H9 (cell line): ENCODE results near the gene IMPA2. TPM values are rescaled to one million over a fixed set of nuclear protein-coding genes. Genes with fewer than 3 reads are reported as not detected.
"Not testable (repeated sequence)": the region's sequence is repeated elsewhere in the genome, so short reads cannot be mapped to it uniquely, and the experiment has no call there.

Experiments used
- DNase-seq: peaks from one replicate; pipeline ENCODE4 v3.0.0-alpha.2; 2017
- H2AFZ ChIP-seq: one replicate; pipeline ENCODE4 v1.6.1; 2013; ENCODE audit warnings: mild to moderate bottlenecking, low read length, control low read depth, moderate library complexity
- H2AK5ac ChIP-seq: 2 replicates; pipeline ENCODE4 v1.6.1; 2013; ENCODE audit warnings: low read length, control low read depth, mixed read lengths; ENCODE audit not compliant: insufficient read length
- H2BK120ac ChIP-seq: one replicate; pipeline ENCODE4 v1.6.1; 2013; ENCODE audit warnings: low read depth, mild to moderate bottlenecking, low read length, control low read depth, inconsistent platforms; ENCODE audit not compliant: poor library complexity, severe bottlenecking
- H2BK12ac ChIP-seq: 2 replicates; pipeline ENCODE4 v1.6.1; 2013; ENCODE audit warnings: low read length, control low read depth, mixed read lengths, low read depth; ENCODE audit not compliant: insufficient read length
- H2BK15ac ChIP-seq: 2 replicates; pipeline ENCODE4 v1.6.1; 2013; ENCODE audit warnings: low read depth, low read length, control low read depth
- H2BK20ac ChIP-seq: one replicate; pipeline ENCODE4 v1.6.1; 2013; ENCODE audit warnings: low read depth, mild to moderate bottlenecking, low read length, control low read depth, inconsistent platforms; ENCODE audit not compliant: poor library complexity, severe bottlenecking
- H2BK5ac ChIP-seq: 2 replicates; pipeline ENCODE4 v1.6.1; 2013; ENCODE audit warnings: low read length, control low read depth, mixed read lengths; ENCODE audit not compliant: insufficient read length
- H3K14ac ChIP-seq: 2 replicates; pipeline ENCODE4 v1.6.1; 2013; ENCODE audit warnings: low read length, control low read depth; ENCODE audit not compliant: insufficient read depth
- H3K18ac ChIP-seq: 2 replicates; pipeline ENCODE4 v1.6.1; 2013; ENCODE audit warnings: low read depth, mild to moderate bottlenecking, mixed read lengths, low read length, control low read depth; ENCODE audit not compliant: insufficient read length
- H3K23ac ChIP-seq: 2 replicates; pipeline ENCODE4 v1.6.1; 2013; ENCODE audit warnings: low read length, control low read depth, mixed read lengths, low read depth; ENCODE audit not compliant: insufficient read length
- H3K23me2 ChIP-seq: 2 replicates; pipeline ENCODE4 v1.6.1; 2013; ENCODE audit warnings: low read depth, mild to moderate bottlenecking, mixed read lengths, low read length, control low read depth; ENCODE audit not compliant: insufficient read length, poor library complexity, severe bottlenecking
- H3K27ac ChIP-seq: 2 replicates; pipeline ENCODE4 v1.5.1; 2013; ENCODE audit warnings: low read length, control low read depth, mixed read lengths, low read depth; ENCODE audit not compliant: insufficient read length
- H3K27me3 ChIP-seq: 2 replicates; pipeline ENCODE4 v1.6.1; 2013; ENCODE audit warnings: low read length, control low read depth, inconsistent platforms; ENCODE audit not compliant: insufficient read depth
- H3K4ac ChIP-seq: 2 replicates; pipeline ENCODE4 v1.6.1; 2013; ENCODE audit warnings: low read depth, mild to moderate bottlenecking, control low read depth, inconsistent platforms, low read length, moderate library complexity
- H3K4me1 ChIP-seq: 2 replicates; pipeline ENCODE4 v1.6.1; 2013; ENCODE audit warnings: low read length, control low read depth, inconsistent platforms; ENCODE audit not compliant: insufficient read depth
- H3K4me2 ChIP-seq: 2 replicates; pipeline ENCODE4 v1.6.1; 2013; ENCODE audit warnings: low read length, control low read depth, mixed read lengths; ENCODE audit not compliant: insufficient read length, insufficient read depth
- H3K56ac ChIP-seq: 2 replicates; pipeline ENCODE4 v1.6.1; 2013; ENCODE audit warnings: low read depth, mild to moderate bottlenecking, mixed read lengths, low read length, control low read depth; ENCODE audit not compliant: insufficient read length
- H3K79me1 ChIP-seq: 2 replicates; pipeline ENCODE4 v1.6.1; 2013; ENCODE audit warnings: low read depth, mild to moderate bottlenecking, moderate library complexity, low read length, control low read depth, inconsistent platforms; ENCODE audit not compliant: insufficient read depth, poor library complexity, severe bottlenecking
- H3K79me2 ChIP-seq: 2 replicates; pipeline ENCODE4 v1.6.1; 2013; ENCODE audit warnings: low read length, control low read depth, inconsistent platforms; ENCODE audit not compliant: insufficient read depth
- H3K9ac ChIP-seq: 2 replicates; pipeline ENCODE4 v1.6.1; 2013; ENCODE audit warnings: low read length, control low read depth, mixed read lengths; ENCODE audit not compliant: insufficient read length; ENCODE audit errors: extremely low read depth
- H3K9me3 ChIP-seq: one replicate; pipeline ENCODE4 v1.6.1; 2013; ENCODE audit warnings: low read depth, low read length, inconsistent platforms; ENCODE audit not compliant: control insufficient read depth
- H3T11ph ChIP-seq: one replicate; pipeline ENCODE4 v1.6.1; 2013; ENCODE audit warnings: mild to moderate bottlenecking, low read length, control low read depth, inconsistent platforms
- H4K20me1 ChIP-seq: one replicate; pipeline ENCODE4 v1.6.1; 2013; ENCODE audit not compliant: control insufficient read depth, insufficient read length, insufficient read depth
- H4K5ac ChIP-seq: 2 replicates; pipeline ENCODE4 v1.6.1; 2013; ENCODE audit warnings: low read depth, mild to moderate bottlenecking, mixed read lengths, low read length, control low read depth; ENCODE audit not compliant: insufficient read length
- H4K8ac ChIP-seq: replicated peaks from 2 replicates; pipeline ENCODE4 v1.6.1; 2013; ENCODE audit warnings: low read length, control low read depth, mixed read lengths, low read depth; ENCODE audit not compliant: insufficient read length
- H4K91ac ChIP-seq: 2 replicates; pipeline ENCODE4 v1.6.1; 2013; ENCODE audit warnings: low read depth, mild to moderate bottlenecking, moderate library complexity, mixed read lengths, low read length, control low read depth; ENCODE audit not compliant: insufficient read length
- H3K27ac Mint-ChIP-seq, 3 experiments: 2 replicates in 2 of 3; 3 replicates in 1 of 3; pipeline ENCODE4 v1.8.0; 2020 to 2021; ENCODE audit warnings: mixed read lengths in 3 of 3, mild to moderate bottlenecking in 1 of 3, moderate library complexity in 1 of 3
- H3K27me3 Mint-ChIP-seq: 2 replicates; pipeline ENCODE4 v1.8.0; 2021; ENCODE audit warnings: low read depth, mild to moderate bottlenecking, moderate library complexity, mixed read lengths
- H3K36me3 Mint-ChIP-seq, 3 experiments: 2 replicates in 2 of 3; 3 replicates in 1 of 3; pipeline ENCODE4 v1.8.0; 2020 to 2021; ENCODE audit warnings: low read depth in 3 of 3, mixed read lengths in 3 of 3; ENCODE audit not compliant: insufficient read depth in 1 of 3
- H3K4me1 Mint-ChIP-seq, 2 experiments: 2 replicates each; pipeline ENCODE4 v1.8.0; 2020; ENCODE audit warnings: mixed read lengths in 2 of 2
- H3K4me3 Mint-ChIP-seq, 2 experiments: 2 replicates in 1 of 2; 3 replicates in 1 of 2; pipeline ENCODE4 v1.8.0; 2020 to 2021; ENCODE audit warnings: mild to moderate bottlenecking in 2 of 2, mixed read lengths in 2 of 2, moderate library complexity in 1 of 2
- H3K9me3 Mint-ChIP-seq, 2 experiments: 2 replicates in 1 of 2; 3 replicates in 1 of 2; pipeline ENCODE4 v1.8.0; 2020; ENCODE audit warnings: mild to moderate bottlenecking in 2 of 2, mixed read lengths in 2 of 2, moderate library complexity in 1 of 2
- CTCF ChIP-seq: fragments of 200-600 bp; sonication (generic); conservative IDR thresholded peaks from 3 replicates; pipeline ENCODE4 v1.8.0; 2021; ENCODE audit warnings: antibody characterized with exemption, mild to moderate bottlenecking
- WGBS: extraction: QIAGEN DNeasy Blood & Tissue Kit; methylation state at CpG from one replicate; pipeline ENCODE4 v1.1.7; 2013; ENCODE audit warnings: missing lambda C conversion rate, low lambda C conversion rate, mixed read lengths; ENCODE audit not compliant: insufficient read length; ENCODE audit errors: extremely low coverage; 5-methylcytosine and 5-hydroxymethylcytosine counted together
- total RNA-seq: library from RNA; stranded (reverse); gene quantifications from 2 replicates; pipeline ENCODE4 v1.2.1, GENCODE V29; 2021

IMPA2 gene
- total RNA-seq, 1 experiment from 2014 or later: 73.8 TPM

- Histone ChIP-seq H3K27ac (no peak overlapping the region), H3K79me2 (no peaks in the 10 kb centered on the region), H3K23me2 (no peaks in the 10 kb centered on the region), H2AK5ac (no peak overlapping the region), H3K4me2 (no peak overlapping the region), H4K20me1 (no peaks in the 10 kb centered on the region), H3K9me3 (no peaks in the 10 kb centered on the region), H3K4me1 (no peaks in the 10 kb centered on the region), H3K9ac (no peak overlapping the region), H3K79me1 (no peaks in the 10 kb centered on the region), H4K91ac (no peak overlapping the region), H2BK20ac (no peak overlapping the region), H2BK5ac (no peak overlapping the region), H2AFZ (no peak overlapping the region), H3K27me3 (no peaks in the 10 kb centered on the region), H3K56ac (no peak overlapping the region), H3K18ac (no peak overlapping the region), H3T11ph (no peak overlapping the region), H2BK12ac (no peak overlapping the region), H4K5ac (no peak overlapping the region), H2BK120ac (no peak overlapping the region), H2BK15ac (no peak overlapping the region), H3K4ac (no peak overlapping the region), H3K14ac (no peak overlapping the region), H4K8ac (no peak overlapping the region), H3K23ac (no peak overlapping the region)
- Mint-ChIP-seq H3K27ac (no peak overlapping the region), H3K27me3 (peaks cover 2% of the 10 kb centered on the region), H3K4me1 (no peaks in the 10 kb centered on the region), H3K9me3 (no peaks in the 10 kb centered on the region; a peak in 1 of 5 replicates), H3K36me3 (no peaks in the 10 kb centered on the region), H3K4me3 (no peak overlapping the region)
- no peak for TF ChIP-seq CTCF
- no CpG with 5 or more reads among the region's 26 CpGs for WGBS
- no peak for DNase-seq
Measured at GRCh38 chr18:12067671-12068070, 86.4 kb downstream of the IMPA2 start.

GRCh38 chr18:12068316-12068949 lies 87.1 kb downstream of the IMPA2 start:
- H3K23ac ChIP-seq, H2BK20ac ChIP-seq, H4K8ac ChIP-seq, H2BK15ac ChIP-seq, H3K4me1 Mint-ChIP-seq, H3T11ph ChIP-seq, H4K20me1 ChIP-seq, H3K27me3 Mint-ChIP-seq, H3K9ac ChIP-seq, DNase-seq, H3K36me3 Mint-ChIP-seq, H3K27me3 ChIP-seq, H2AFZ ChIP-seq, H4K91ac ChIP-seq, H3K56ac ChIP-seq, H3K4me3 Mint-ChIP-seq, H2BK12ac ChIP-seq, H3K27ac Mint-ChIP-seq, H3K4me2 ChIP-seq, H2AK5ac ChIP-seq, H3K4me1 ChIP-seq, H3K4ac ChIP-seq, H3K23me2 ChIP-seq, H3K18ac ChIP-seq, H4K5ac ChIP-seq, H2BK120ac ChIP-seq, H3K14ac ChIP-seq, H3K9me3 Mint-ChIP-seq, H3K9me3 ChIP-seq, H2BK5ac ChIP-seq, H3K79me2 ChIP-seq, H3K27ac ChIP-seq, H3K79me1 ChIP-seq: not testable (repeated sequence)
- WGBS: no CpG with 5 or more reads among the region's 44 CpGs
